GM19395 (cell line): Measurements from ENCODE around the gene TRAPPC10.
"Not testable (repeated sequence)": the region's sequence is repeated elsewhere in the genome, so short reads cannot be mapped to it uniquely, and the experiment has no call there.

Source experiments
- ATAC-seq: cut with Tn5 transposase; IDR thresholded peaks from one replicate; pipeline ENCODE4 v1.9.1; 2021; ENCODE audit warnings: mild to moderate bottlenecking, moderate library complexity; ENCODE audit not compliant: unreplicated experiment

The TRAPPC10 gene

DNA sequence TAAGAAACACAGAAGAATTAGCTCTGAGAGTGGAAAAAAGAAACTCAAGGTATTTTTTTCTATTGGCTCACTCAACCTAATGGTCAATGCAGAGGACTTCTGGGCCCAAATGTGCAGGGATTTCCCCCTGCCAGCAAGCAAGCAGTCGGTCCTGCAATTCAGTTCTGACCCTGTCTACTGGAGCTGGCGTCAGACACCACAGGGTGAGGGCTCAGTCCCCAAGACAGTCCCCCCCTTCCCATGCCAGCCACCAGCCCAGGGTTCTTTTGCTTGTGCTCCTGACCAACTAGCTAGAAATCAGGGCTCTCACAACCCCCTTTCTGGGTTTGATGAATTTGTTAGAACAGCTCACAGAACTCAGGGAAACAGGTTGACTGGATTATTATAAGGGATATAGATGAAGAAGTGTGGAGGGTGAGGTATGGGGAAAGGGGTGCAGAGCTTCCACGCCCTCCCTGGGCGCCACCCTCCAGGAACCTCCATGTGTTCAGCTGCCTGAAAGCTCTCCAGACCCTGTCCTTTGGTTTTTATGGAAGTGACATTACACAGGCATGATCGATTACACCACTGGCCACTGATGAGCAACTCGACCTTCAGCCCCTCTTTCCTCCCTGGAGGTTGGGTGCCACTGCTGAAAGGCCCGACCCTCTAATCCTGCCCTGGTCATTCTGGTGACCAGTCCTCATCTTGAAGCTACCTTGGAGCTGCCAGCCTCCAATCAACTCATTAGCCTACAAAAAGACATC, 72.6 kb downstream of the TRAPPC10 start:
- ATAC-seq, result no peak

DNA sequence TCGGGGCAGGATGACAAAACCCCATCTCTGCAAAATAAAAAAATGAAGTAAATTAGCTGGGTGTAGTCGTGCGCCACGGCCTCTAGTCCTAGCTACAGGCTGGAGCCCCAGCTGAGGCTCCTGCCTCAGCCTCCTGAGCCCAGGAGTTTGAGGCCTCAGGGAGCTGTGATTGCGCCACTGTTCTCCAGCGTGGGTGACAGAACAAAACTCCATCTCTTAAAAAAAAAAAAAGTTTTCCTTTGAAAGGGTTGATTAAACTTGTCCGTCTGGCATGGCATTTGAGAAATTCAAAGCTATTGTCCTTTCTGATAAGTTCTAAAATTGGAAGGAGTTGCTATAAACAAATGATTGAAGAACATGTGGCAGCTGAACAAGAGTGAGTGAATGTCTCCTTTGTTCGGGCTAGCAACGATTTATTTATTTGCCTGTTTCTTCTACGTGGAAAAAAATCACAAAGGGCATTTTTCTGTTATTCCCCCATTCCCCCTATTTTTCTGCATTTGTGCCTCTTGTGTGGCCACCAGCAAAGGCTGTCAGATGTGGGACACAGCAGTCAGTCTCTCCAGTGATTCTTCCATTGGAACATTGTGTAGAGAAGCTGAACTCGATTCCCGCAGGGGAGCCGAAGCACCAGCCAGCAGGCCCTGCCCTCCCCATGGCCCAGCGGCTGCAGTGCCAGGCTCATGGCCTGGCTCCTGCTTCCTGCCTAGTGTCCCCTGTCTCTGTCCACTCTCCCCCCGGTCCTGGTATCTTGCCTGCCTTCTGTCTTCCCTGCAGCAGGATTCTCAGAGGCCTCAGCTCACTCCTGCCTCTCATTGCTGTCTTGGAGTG, 73.6 kb downstream of the TRAPPC10 start:
- no peak for ATAC-seq

DNA sequence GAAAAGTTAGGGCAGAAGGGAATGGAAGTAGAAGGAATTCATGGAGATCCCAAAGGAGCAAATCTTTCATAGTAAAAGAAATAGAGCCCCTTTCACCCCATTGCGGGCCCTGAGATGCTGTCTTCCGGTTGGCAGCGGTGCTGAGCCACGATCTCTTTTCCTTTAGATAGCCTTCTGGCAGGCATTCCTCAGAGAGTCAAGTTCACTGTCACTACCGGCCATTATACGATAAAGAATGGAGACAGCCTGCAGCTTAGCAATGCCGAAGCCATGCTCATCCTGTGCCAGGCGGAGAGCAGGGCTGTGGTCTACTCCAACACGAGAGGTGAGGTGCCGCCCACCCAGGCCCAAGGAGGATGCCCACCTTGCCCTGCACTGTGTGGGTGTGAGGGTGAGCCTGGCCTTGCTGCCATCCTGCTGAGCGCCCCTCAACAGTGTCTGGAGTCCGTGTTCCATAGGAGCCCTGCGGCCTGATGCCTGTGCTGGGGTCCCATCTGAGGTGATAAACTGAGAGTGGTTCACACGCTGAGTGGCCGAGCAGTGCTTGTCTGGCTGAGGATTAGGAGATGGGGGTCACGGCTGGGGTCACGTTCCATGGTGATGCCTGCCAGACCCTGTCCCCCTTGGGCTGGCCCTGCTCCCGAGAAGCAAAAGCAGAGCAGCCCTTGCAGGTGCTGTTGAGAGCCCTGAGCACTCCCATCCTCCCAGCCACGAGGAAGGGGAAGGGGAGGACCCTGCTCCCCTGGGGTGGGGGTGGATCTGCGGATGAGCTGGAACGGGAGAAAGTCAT, 74.7 kb downstream of the TRAPPC10 start:
- no peak for ATAC-seq

DNA sequence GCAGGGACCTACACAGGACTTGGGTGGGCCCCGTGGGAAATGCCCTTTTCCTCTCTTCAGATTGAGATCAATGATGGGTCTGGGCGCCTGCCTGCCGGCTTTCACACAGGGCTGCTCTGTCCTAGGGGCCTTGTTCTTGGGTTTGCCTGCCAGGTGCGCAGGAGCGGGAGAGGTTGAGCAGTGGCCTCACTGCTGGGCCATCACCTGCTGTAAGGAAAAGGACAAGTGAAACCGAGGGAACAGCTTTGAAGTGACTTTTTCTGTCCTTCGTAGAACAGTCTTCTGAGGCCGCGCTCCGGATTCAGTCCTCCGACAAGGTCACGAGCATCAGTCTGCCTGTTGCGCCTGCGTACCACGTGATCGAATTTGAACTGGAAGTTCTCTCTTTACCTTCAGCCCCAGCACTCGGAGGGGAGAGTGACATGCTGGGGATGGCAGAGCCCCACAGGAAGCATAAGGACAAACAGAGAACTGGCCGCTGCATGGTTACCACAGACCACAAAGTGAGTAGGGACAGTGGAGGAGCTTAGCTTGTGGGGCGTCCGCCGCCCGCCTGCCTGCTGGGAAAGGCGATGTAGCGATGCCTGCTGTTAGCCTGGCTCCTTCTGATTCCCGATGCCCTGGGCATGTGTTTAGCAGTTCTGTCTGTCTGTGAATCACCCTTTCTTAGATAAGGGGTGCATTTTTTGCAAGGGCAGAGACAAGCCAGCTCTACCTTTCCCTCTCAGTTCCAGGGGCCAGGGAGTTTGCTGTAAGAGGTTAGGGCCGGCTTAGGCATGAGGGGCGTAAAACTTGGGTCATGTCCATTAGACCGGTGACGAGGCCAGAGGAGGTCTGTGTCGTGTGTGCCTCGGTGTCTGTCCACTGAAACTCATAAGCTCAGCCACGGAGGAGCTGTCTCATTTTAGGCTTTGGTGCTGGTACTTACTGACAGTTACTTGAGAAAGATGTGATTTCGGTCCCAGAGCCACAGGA, 75.6 kb downstream of the TRAPPC10 start:
- ATAC-seq, result no peak

DNA sequence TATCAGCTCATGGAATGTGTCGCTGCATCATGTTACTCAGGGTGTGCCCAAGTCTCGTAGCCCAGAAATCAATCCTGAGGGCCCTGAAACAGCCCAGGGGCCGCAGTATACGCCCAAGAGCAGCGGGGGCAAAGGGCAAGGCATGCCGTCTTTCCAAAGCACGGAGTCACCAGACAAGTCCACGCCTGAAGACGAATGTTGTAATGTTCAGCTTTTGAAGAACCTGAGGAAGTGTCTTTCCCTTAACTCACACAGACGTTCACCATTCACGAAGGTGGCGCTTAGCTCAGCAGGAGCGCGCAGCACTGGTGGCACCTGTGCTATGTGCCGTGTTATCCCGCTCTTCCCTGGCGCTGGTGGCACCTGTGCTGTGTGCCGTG, 76.3 kb downstream of the TRAPPC10 start:
- no peak for ATAC-seq

DNA sequence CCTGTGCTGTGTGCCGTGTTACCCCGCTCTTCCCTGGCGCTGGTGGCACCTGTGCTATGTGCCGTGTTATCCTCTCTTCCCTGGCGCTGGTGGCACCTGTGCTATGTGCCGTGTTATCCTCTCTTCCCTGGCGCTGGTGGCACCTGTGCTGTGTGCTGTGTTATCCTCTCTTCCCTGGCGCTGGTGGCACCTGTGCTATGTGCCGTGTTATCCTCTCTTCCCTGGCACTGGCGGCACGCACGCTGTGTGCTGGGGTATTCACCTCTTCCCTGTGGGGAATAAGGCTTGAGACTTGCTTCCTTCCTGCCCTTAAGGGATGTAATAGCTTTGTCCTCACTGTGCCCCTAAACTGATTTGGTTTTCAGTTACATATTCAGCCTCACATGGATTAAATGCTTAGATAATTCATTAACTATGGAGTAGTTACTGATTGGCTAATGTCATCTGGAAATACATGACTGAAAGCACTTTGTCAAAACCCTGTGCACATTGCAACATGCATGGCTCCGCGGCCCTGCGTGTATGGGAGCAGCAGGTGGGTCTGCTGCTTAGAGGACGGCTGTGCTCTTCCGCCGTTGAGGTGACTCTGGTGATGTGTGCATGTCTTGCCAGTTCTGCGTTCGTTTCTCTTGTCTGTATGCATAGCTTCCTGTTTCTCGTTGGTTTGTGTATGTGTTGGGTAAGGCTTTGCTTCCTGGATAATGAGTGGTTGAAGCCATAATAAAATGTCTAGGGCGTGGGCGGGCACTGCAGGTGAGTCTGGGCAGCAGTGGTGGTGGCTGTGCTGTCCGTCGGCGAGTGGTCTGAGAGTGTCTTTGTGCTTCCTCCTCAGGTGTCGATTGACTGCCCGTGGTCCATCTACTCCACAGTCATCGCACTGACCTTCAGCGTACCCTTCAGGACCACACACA, 77.1 kb downstream of the TRAPPC10 start:
- no peak for ATAC-seq

DNA sequence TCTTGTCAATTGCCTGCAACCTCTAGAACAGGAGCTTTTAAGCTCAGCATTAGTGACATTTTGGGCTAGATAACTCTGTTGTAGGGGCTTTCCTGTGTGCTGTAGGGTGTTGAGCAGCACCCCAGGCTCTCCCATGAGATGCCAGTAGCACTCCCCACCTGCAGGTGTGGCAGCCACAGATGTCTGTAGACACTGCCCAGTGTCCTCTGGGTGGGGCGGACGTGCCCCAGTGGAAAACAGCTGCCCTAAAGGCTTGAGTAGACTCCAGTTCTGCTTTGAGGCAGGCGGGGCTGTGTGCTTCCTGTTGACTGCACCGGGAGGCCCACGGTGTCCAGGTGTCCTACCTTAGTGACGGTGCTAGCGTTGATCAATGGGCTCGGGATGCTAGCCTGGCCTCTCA, 78.2 kb downstream of the TRAPPC10 start:
- no peak for ATAC-seq

DNA sequence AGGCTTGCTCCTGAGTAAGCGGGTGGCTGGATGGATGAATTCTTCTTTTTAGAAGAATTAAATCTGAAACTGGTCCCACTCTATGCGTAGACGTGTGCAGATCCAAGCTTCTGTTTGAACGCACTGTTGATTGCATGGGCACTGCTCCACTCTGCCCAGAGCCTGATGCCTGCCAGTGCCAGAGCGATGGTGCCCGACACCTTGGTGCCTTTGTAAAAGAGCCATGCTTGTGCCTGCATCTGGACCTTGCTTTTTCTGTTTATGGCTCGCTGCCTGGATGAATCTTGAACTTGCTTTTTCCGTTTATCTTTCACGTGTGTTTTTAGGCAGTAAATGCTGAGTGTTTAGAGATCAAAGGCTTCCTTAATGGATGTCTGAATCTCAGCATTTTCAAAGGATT, 80.1 kb downstream of the TRAPPC10 start:
- no peak for ATAC-seq

DNA sequence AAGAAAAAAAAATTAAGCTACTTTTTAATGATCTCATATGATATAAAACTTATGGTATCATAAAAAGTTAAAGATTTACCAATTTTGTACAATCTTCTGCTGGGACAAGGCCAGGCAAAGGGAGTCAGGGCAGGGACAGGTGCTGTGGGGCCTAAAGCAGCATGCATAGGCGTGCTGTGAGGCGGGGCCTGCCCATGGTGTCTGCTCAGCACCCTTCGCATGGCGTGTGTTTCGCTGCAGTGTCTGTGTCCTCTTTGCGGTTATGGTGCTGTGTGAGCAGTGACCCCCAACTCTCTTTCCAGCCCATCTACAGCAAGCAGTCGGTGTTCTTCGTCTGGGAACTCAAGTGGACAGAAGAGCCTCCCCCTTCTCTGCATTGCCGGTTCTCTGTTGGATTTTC, 81.7 kb downstream of the TRAPPC10 start:
- ATAC-seq, result no peak

DNA sequence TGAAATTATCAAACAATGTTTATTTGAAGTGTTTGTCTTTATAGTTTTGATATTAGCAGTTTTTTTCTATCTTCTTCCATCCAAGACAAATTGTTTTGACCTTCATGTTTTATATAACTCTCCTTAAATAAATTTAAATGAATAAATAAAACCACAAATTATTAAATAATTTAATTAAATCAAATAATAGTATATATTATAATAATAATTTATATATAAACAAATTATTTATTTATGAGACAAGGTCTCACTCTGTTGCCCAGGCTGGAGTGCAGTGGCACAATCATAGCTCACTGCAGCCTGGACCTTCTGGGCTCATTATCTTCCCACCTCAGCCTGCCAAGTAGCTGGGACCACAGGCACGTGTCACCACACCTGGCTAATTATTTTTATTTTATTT, 82.7 kb downstream of the TRAPPC10 start:
- no peak for ATAC-seq

DNA sequence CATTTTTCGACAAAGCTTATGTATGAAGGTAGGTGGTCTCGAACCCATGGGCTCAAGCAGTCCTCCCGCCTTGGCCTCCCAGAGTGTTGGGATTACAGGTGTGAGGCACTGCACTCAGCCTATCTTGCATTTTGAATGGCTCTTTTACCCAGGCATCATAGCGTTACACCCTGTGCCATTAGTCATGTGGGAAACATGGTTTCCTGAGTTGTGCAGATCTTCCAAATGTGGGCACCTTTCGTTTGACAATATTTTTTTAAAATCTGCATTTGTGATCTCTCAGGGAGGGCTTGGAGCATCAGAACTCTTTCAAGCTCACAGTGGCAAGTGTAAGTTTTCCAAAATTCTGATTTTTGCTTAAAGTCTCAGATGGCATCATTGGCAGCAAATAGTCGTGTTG, 86.4 kb downstream of the TRAPPC10 start:
- not testable (repeated sequence) for ATAC-seq

DNA sequence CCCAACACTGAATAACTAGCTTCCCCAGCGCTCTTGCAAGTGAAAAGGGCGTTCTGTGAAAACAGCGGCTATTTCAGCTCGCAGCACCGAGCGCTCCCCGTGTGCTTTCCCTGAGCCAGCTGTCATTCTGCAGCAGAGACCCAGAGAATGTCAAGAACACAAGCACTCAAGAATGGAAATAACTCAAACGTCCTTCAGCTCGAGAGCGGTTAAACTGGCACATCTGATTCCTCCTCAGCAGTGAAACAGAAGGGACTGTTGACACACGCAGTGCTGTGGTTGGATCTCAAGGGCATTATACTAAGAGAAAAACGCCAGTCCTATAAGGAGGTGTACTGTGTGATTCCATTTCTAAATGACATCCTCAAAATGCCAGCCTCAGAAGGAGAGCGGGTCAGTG, 86.9 kb downstream of the TRAPPC10 start:
- not testable (repeated sequence) for ATAC-seq

DNA sequence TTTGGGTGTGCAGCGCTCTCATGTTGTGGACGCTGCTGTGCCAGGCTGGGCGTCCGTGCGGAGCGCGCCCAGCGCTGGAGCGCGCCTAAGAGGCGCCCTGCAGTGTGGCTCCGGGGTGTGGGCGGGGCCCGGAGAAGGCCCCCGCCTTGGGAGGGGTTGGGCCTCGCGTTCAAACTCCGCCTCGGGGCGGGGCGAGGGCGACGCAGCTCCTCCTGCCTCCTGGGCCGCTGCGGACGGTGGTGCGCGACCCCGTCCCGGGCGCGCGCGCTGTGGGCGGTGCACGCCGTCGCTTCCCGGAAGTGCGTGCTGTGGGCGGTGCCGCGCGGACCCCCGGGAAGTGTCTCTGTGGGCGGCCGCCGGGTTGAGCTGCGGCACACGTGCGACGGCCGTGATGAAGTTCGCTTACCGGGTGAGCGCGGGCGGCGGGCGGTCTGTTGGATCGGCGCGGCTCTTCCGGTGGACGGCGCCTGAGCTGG, 95.0 kb downstream of the TRAPPC10 start, which contains the start of gene PWP2:
PWP2 (plus strand) TSS at position 374 of the 476 bp plus-strand sequence; CDS start at position 392, 18 bp downstream.
- not testable (repeated sequence) for ATAC-seq

DNA sequence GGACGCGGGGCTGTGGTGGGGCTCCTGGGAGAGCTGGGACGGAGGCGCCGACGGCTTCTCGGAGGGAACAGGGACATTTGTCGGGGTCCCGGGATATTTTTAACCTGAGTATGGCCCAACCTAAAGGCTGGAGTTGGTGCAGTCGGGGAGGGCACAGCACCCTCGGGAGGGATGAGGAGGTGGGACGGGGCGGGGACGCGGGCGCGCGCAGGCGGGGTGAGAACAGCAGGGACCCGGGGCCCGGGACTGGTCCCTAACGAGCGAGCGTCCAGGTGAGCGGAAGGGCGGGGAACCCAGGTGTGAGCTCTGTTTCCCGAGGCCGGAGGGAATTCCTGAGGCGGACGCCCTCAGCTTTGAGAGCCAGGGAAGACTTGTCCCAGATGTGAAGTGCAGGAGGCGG, 95.5 kb downstream of the TRAPPC10 start:
- ATAC-seq, result not testable (repeated sequence)

DNA sequence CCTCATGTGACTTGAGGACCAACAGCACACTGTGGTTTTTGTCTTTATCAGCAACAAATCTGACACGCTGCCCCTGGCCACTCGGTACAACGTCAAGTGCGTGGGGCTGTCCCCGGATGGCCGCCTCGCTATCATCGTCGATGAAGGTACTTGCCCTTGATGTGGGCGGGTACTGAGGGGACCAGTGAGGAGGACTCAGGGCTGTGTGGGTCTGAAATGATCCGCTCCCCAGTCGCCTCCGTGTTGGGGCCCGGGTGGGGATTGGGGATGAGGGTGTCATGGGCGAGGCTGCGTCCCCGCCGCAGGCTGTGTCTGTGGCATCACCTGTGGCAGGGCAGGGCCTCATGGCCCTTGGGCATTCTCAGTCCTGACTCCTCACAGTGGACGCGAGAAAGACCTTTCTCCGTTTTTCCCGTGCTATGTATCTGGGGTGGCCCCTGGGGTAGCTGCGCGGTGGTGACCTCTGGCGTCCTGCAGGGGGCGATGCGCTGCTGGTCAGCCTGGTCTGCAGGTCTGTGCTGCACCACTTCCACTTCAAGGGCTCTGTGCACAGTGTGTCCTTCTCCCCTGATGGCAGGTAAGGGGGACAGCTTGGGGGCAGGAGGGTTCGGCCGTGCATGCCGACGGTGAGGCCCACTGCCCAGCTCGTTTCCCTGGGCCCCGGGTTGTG, 101.7 kb downstream of the TRAPPC10 start:
- not testable (repeated sequence) for ATAC-seq

DNA sequence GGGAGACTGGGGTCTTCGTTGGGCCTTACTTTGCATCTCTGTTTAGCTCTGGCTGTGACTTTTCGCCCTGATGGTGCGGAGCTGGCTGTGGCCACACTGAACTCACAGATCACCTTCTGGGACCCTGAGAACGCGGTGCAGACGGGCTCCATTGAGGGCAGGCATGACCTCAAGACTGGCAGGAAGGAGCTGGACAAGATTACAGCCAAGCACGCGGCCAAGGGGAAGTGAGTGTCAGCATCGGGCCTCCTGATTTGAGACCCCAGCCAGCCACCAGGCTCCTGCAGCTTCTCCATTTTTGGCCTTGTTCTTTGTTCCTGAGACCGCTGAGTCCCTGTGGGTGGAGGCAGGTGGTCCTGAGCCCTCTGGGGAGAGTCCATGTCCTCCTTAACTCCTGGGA, 110.0 kb downstream of the TRAPPC10 start:
- ATAC-seq, result not testable (repeated sequence)

DNA sequence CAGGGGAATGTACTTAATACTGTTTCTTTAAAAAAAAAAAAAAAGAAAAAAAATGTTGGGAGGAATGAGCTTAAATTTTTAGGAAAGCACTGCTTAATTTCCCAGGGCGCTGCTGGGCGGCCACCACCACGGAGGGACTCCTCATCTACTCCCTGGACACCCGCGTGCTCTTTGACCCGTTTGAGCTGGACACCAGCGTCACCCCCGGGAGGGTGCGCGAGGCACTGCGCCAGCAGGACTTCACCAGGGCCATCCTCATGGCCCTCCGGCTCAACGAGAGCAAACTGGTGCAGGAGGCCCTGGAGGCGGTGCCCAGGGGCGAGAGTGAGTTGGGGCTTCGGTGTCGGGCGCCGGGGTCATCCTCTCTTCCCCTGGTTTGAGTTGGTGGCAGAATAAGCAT, 115.7 kb downstream of the TRAPPC10 start:
- not testable (repeated sequence) for ATAC-seq

DNA sequence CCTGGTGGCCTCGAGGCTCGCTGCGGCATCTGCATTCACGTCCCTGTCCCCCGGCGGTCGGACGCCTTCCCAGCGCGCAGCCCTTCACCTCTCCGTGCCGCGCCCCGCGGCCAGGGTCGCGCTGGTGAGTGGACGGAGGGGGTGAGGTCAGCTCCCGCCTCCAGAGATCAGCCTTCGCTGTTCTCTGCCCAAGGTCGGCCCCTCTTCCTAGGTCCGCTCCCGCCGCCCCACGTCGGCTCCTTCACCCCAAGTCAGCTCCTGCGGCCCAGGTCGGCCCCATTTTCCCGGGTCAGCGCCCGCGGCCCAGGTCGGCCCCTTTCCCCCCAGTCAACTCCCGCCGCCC, 121.6 kb downstream of the TRAPPC10 start:
- not testable (repeated sequence) for ATAC-seq
